Left renal pelvis (tissue), 4 donors: ENCODE results near the gene UBASH3A. TPM values are rescaled to one million over a fixed set of nuclear protein-coding genes. Genes with fewer than 3 reads are reported as not detected.

Source experiments
- DNase-seq, 4 donors: peaks; one replicate each; pipeline ENCODE4 v3.0.0-alpha.2; 2013; ENCODE audit warnings: low read depth in 4 of 4, low spot score in 3 of 4
- polyA plus RNA-seq, 4 donors: library from polyadenylated mRNA; unstranded; fragments of 120-200 nt; gene quantifications; one replicate each; pipeline ENCODE4 v1.2.1, GENCODE V29; 2013; ENCODE audit not compliant: insufficient read length in 4 of 4

The UBASH3A gene
- polyA plus RNA-seq, 4 donors, result 0.07 TPM; not detected in 2

DNA sequence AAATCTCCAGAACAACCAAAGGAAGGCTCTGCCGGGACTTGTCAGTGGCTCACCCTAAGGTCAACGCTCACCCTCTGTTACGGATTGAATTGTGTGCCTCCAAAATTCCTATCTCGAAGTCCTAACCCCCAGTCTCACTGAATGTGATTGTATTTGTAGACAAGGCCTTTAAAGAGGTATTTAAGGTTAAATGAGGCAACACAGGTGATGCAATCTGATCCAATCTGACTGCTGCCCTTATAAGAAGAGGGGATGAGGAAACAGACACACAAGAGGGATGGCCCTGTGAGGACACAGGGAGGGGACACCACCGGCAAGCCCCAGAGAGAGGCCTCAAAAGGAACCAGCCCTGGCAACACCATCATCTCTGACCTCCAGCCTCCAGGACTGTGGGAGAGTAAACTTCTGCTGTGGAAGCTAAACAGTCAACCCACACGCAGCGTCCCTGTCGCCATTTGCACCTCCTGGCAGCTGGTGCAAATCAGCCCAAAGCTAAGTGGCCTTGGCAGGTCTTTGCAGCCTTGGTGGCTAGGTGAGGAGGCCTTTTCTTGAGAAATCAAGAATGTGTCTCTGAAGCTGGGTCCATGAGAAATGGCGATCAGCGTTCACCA lies 24.2 kb downstream of the UBASH3A start:
- no peak for DNase-seq

DNA sequence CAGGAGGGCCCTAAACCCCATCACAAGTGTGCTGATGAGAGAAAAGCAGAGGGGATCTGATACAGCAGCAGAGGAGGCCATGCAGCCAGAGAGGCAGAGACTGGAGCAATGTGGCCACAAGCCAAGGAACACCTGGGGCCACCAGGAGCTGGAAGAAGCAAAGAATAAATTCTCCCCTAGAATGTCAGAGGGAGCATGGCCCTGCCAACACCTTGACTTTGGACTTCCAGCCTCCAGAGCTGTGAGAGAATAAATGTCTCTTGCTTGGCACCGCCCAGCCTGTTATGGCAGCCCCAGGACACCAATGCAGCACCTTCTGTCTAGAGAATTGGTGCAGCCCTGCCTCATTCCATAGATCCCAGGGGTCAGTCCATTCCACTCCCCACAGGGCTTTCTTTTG lies 25.3 kb downstream of the UBASH3A start:
- DNase-seq, result no peak

DNA sequence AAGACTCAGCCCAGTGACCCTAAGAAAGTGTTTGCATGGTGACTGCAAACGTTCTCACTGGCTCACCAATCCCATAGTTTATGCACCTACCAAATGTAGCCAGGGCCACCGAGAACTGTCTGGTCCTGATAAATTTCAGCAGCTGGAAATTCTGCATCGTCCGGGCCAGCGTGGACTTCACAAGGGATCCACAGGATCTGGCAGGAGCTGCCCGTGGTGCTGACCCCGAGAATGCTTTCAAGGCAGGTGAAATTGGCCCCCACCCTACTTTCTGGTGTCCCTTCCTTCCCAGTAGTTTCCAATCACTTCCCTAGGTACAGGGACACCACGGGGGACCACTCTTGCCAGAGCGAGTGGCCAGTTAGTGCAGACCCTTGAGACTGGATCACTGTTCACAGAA lies 26.2 kb downstream of the UBASH3A start:
- DNase-seq, result no peak

DNA sequence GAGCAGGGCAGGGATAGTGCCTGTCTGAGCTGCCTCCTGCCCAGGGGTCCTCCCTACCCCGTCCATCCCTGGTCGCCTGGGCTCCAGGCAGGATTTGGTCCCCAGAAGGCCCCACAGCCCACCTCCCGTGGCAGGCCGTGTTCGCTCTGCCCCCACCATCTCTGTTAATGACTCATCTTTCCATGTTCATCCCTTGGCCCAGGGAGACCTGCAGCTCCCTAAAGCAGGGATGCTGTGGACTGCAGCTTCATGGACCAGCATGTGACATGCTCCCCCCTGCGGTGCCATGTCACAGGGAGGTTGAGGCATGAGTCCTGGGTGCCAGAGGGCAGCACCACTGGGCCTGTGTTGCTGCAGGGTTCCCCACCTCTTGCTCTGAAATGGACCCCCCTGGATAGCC lies 26.8 kb downstream of the UBASH3A start:
- no peak for DNase-seq

DNA sequence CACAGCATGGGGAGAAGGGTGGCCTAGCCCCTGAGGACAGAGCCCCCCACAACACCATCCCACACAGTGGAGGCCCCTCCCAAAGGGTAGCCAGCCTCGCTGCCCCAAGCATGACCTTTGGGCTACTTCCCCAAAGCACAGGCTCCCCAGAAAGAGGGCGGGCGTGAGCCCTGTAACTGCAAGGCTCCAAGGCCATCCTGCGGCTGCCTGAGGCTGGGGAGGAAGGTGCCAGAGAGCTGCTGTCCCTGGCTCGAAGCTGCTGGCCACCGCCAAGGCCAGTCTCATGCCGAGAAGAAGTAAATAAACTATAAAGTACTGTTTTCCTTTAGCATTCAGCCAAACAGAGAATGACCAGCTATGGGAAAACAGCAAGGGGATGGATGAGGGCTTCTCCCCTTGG lies 27.5 kb downstream of the UBASH3A start:
- no peak for DNase-seq

DNA sequence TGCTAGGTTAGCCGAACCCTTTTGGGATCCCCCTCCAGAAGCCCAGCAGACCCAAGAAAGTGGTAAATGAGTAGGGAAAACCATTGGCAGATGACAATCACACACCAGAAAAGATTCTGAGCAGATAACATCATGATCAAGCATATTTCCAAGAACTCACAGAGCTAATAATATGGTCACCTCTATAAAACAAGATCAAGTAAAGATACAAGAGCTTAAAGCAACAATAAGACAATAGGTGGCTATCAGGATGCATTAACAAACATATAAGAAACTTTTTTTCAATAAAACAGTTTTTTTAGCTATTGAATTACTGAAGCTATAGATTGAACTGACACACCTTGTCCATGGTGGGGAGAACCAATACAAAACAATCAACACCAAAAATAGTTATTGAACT lies 29.0 kb downstream of the UBASH3A start:
- no peak for DNase-seq

DNA sequence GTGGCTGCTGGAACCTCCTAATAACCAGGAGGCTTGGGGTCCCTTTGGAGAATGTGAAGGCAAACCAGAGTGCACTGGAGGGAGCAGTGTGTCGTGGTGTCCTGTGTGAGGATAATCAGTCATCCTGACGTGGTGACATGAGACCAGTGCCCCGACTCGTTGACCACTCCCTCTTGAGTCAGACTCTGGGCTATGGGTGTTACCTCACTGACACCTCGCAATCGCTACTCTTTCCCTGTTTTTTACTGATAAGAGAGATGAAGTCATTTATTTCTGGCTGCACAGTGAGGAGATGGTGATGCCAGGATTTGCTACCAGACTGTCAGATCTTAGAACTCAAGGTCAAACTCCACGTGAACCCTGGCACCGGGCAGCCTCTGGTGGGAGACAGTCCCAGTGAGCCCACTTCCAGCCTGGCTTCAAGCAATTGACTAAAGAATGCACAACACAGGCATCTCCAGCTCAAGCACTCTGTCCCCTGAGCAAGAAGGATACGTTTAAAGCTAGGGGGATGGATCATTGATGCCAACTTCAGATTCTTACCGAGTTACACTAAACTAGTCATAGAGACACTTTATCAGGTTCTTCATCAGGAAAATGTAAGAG lies 30.3 kb downstream of the UBASH3A start:
- no peak for DNase-seq

DNA sequence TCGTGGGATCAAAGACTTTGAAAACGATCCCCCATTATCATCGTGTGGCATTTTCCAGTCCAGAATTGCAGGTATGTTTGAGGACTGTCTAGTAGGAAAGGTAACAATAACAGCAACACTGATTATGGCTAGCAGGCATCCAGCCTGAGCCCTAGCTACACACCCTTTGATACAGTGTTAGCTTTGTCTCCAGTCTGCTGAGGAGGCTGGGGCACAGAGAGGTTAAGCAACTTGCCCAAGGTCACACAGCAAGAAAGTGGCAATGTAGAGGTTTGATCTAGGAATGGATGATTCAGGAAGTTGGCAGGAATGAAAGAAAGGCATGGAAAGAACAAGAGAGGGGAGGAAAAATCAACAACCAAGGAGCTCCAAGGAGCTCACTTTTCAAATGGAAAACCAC lies 31.2 kb downstream of the UBASH3A start:
- no peak for DNase-seq

DNA sequence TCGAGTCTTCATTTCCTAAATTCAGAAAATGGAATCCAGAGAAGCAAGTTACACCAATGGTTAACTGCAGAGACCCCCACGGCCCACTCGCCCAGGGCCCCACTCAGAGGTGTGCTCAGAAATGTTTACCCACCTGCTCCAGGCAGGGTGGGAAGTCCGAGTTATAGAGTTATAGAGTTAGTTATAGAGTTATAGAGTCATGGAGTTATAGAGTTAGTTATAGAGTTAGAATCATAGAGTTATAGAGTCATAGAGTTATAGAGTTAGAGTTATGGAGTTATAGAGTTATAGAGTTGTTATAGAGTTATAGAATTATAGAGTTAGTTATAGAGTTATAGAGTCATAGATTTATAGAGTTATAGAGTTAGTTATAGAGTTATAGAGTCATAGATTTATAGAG lies 31.7 kb downstream of the UBASH3A start:
- DNase-seq, result no peak

DNA sequence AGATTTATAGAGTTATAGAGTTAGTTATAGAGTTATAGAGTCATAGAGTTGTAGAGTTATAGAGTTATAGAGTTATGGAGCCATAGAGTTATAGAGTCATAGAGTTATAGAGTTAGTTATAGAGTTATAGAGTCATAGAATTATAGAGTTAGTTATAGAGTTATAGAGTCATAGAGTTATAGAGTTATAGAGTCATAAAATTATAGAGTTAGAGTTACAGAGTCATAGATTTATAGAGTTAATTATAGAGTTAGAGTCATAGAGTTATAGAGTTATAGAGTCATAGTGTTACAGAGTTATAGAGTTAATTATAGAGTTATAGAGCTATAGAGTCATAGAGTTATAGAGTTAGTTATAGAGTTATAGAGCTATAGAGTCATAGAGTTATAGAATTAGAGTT lies 32.1 kb downstream of the UBASH3A start:
- no peak for DNase-seq

DNA sequence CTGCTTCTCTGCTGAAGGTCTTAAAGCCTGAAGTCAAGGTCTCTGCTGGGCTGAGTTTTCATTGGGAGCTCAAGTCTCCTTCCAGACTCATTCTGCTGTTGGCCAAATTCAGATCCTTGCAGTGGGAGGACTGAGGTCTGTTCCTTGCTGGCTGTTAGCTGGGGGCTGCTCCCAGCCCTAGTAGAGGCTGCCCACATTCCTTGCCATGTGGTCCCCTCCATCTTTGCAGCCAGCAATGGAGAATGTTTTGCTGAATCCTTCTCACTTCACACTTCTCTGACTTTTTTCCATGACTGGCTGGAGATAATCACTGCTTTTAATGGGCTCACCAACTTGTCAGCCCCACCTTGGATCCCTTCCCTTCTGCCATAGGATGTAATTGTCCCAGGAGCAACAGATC lies 33.2 kb downstream of the UBASH3A start:
- DNase-seq, result no peak

DNA sequence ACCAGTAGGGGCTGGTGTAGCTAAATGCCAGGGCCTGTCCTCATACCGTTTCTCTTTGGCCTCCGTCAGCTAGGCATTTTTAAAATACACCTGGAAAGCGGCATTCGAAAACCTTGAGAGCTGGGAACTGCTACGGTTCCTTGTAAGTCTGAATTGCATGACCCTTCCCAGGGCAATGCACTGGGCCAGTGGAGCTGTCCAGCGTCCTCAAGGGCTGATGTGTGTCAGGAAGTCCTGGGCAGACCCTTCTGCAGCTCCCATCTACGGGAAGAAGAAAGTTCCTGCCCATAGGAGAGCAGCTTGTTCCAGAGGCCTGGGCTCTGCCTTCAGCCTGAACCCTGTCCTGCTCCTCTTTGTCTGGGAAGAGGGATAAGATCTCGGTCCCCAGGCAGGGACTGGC lies 34.1 kb downstream of the UBASH3A start:
- DNase-seq, result no peak

DNA sequence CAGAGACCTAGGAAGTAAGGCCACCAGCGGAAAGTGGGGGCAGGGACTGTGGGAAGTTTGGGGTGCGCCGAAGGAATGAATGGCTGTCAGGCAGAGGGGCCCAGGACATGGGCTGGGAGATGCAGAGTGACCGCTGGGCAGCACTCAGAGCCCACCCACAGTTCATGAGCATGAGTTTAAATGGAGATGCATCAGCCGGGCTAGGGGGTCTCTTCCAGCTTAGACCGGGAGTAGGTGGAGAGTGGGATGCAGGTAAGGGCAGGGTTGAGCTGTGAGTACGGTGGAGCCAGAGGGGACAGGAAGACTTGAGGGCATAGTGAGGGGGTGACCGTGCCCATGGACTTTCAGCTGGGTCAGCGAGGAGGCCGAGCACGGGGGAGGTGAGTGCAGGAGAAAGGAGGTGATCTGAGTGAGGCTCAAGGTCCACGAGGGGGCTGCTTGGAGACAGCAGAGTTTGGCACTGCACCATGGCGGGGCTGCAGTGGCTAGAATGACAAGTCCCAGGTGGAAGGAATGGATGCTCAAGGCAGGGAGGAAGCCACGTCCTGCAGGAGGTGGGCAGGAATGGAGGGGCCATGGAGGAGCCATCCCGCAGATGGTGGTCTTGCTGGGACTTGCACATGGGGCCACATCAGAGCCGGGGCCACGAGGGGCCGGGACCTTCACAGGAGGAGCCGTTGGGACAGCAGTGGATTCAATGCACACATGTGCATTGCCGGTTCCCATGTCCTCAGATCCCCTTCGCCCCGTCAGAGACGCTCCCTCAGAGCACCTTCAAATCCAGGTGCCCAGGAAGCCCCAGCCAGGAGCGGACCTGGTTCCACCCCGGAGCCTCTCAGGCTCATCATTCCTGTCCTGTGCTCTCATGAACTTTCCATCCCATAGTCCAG lies 34.9 kb downstream of the UBASH3A start:
- no peak for DNase-seq

DNA sequence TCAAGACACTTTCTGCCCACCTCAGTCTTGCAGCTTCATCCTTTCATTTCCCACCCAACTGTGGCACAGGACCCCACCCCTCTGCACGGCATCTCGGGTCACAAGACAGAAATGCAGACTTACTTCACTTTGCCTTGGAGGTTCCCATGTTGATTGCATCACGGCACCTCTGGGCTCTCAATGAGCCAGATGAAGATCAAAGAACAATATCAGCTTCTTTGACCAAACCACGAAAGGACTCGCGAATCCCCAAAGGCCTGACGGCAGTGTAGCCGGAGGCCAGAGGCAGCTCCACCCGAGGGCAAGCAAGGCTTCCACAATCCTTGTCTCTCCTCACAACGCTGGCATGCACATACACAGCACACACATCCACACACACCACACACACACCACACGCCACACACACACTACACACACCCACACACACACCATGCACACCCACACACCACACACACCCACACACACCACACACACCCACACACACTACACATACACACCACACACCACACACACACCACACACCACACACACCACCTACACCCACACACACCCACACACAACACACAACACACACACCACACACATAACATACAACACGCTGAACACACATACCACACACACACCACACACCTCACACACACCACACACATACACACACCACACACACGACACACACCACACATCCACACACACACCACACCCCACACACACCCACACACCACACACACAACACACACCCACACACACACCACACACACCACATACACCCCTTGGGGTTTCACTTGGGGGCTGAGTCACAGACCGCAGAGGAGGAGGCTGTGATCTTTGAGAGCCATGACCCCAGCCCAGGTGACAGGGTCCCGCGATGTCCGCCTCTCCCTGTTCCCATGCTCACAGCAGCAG lies 35.8 kb downstream of the UBASH3A start:
- no peak for DNase-seq

DNA sequence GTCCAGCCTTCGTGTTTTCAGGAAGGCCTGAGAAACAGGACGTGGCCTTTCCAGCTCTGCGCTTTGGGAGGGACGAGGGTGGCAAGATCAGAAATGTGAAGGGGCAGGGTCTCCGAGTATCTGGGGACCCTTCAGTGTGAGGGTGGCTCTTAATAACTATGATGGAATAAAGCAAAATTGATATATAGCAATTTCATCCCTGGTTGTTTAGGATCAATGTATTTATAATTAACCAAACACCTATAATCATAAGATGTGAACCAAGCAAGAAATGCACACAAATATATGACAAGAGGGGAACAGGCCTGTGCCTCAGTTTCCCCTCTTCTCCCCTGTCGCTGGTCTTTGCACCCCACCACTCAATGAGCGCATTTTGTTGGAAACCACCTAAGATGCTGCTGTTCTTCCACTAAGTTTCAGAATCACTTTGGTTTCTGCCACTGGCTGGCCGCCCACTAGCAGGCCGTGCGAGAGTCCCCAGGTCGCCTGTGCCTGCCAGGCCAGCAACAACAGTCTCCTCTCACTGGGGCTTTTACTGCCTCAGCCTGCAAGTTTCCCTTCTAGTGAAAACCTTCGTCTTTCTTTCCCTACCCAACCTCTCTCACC lies 36.6 kb downstream of the UBASH3A start:
- DNase-seq, result no peak

DNA sequence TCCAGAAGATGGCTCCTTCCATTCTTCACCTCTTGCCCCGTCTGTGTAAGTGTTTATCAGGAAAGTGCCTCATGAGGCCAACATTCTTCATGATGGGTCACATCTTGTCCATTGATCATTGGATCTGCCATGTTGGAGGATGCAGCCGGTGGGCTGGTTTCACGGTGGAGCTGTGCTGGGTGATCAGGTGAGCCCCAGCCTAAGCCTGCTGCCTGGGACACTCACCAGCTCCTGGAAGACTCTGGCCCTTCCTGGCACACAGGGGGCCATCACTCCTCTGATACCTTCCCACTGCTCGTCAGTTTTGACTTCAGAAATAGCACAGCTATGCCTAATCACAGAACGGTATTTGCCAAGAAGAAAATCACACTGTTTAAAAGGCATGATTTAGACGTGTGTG lies 38.3 kb downstream of the UBASH3A start:
- DNase-seq, result no peak

DNA sequence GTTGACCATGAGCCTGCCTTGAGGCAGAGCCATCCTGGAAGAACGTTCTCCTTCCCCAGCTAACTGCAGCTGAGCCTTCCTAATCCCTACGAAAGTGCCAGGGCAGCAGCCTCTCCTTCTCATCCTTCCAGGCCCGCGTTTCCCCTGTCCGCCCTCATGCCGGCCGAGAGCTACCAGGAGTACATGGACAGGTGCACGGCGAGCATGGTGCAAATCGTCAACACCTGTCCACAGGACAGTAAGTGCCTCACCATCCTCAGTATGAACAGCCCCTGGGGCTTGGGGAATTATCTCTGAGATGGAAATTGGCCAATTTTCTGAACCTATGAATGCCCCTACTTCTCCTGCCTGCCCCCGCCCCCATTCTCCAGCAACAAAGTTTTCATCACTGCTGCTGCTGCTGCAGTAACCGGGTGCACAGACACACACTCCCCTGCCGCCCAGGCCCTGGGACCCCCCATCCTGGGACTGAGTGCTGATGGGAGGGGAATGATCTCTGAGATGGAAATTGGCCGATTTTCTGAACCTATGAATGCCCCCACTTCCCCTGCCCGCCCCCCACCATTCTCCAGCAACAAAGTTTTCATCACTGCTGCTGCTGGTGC lies 39.6 kb downstream of the UBASH3A start:
- DNase-seq, result no peak

DNA sequence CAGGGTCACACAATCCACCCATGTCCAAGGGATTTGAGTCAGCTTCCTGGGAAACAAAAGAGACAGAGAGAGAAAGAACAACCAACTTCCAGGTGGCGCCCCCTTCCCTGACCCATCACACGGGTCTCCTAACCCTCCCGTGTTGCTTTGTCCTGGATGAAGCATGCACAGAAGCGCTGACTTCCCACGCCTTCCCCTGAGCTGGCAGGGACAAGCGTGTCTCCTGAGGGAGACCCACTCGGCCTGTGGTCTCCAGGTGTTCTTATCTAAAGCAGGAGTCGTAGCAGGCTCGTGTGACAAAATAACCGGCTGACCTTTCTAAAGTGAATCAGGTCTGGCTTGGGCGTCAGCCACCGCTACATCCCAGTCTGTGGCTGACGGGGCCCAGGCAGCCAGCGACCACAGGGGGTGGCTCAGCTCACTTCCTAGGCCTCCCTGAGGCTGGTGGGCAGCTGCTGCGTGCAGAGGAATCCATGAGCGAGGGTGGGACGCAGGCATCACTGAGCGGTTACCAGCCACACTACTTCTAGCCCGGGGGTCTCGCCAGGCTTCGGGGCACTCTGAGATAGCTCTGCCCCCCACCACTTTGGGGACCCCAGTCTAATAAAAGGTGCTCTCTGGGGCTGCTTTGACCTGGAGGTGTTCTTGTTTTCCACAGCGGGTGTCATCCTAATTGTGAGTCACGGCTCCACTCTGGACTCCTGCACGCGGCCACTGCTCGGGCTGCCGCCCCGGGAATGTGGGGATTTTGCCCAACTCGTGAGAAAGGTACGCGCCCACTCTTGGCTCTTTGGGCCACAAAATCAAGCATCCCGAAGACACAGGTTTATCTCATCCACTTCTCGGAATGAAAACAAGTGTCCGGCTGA lies 40.4 kb downstream of the UBASH3A start:
- DNase-seq, result no peak

DNA sequence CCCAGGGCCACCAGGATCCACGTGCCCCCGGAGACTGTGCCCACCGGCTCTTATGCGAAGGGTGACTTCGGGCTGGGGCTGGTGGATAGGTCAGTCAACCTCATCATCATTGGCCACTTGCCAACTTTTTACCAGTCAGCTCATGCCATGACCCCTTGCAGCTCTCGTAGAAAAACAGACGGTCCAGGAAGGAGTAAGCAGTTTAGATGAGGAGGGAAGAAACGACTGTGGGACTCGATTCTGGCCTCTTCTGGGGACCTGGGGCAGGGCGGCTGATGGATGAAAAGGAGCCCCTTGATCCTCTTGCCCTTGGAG lies 41.0 kb downstream of the UBASH3A start:
- DNase-seq, result no peak
